ENCODE data around the gene OR51S1.
"Not testable (repeated sequence)": the region's sequence is repeated elsewhere in the genome, so short reads cannot be mapped to it uniquely, and the experiment has no call there.

OR51S1 gene

DNA sequence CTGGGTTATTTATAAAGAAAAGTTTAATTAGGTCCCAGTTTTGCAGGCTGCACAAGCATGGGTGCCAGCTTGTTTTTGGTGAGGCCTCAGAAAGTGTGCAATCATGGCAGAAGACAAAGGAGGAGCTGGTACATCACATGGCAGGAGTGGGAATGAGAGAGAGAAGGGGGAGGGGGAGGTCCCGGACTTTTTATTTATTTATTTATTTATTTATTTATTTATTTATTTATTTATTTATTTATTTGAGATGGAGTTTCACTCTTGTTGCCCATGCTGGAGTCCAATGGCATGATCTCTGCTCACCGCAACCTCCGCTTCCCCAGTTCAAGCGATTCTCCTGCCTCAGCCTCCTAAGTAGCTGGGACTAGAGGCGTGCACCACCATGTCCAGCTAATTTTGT, 47.7 kb downstream of the OR51S1 start:
- not testable (repeated sequence) for DNase-seq

- DNase-seq = no peak
These were observed 50.4 kb downstream of the OR51S1 start for GRCh38 chr11:4798427-4799183.
